Stimulated activated naive CD8-positive, alpha-beta T cell treated with anti-CD3 and anti-CD28 coated beads, Interleukin-15, Interleukin-2, amounts not matched to agents 100 ng/mL and 50 ng/mL, for 24 hours (primary cell): Measurements from ENCODE around the gene ZFP62.
"Not testable (repeated sequence)": the region's sequence is repeated elsewhere in the genome, so short reads cannot be mapped to it uniquely, and the experiment has no call there.

Experiments used
- H3K27ac Mint-ChIP-seq: one replicate; pipeline ENCODE4 v1.8.0; 2021; ENCODE audit warnings: mild to moderate bottlenecking, mixed read lengths
- H3K27me3 Mint-ChIP-seq: one replicate; pipeline ENCODE4 v1.8.0; 2021; ENCODE audit warnings: mixed read lengths
- H3K36me3 Mint-ChIP-seq: one replicate; pipeline ENCODE4 v1.8.0; 2021; ENCODE audit warnings: low read depth, mixed read lengths
- H3K4me1 Mint-ChIP-seq: one replicate; pipeline ENCODE4 v1.8.0; 2021; ENCODE audit warnings: low read depth, mixed read lengths
- H3K4me3 Mint-ChIP-seq: one replicate; pipeline ENCODE4 v1.8.0; 2021; ENCODE audit warnings: mild to moderate bottlenecking, mixed read lengths
- H3K9me3 Mint-ChIP-seq: one replicate; pipeline ENCODE4 v1.8.0; 2021; ENCODE audit warnings: mixed read lengths

The ZFP62 gene

GRCh38 chr5:180829726-180830125 lies 31.4 kb downstream of the ZFP62 start:
- peak overlapping the region; percentile 93 for H3K4me3 Mint-ChIP-seq
- H3K36me3 Mint-ChIP-seq = peaks cover 31% of the 10 kb centered on the region
- H3K27me3 Mint-ChIP-seq = no peaks in the 10 kb centered on the region
- H3K9me3 Mint-ChIP-seq = no peaks in the 10 kb centered on the region
- H3K27ac Mint-ChIP-seq = peak overlapping the region; percentile 97
- peaks cover 64% of the 10 kb centered on the region for H3K4me1 Mint-ChIP-seq

DNA sequence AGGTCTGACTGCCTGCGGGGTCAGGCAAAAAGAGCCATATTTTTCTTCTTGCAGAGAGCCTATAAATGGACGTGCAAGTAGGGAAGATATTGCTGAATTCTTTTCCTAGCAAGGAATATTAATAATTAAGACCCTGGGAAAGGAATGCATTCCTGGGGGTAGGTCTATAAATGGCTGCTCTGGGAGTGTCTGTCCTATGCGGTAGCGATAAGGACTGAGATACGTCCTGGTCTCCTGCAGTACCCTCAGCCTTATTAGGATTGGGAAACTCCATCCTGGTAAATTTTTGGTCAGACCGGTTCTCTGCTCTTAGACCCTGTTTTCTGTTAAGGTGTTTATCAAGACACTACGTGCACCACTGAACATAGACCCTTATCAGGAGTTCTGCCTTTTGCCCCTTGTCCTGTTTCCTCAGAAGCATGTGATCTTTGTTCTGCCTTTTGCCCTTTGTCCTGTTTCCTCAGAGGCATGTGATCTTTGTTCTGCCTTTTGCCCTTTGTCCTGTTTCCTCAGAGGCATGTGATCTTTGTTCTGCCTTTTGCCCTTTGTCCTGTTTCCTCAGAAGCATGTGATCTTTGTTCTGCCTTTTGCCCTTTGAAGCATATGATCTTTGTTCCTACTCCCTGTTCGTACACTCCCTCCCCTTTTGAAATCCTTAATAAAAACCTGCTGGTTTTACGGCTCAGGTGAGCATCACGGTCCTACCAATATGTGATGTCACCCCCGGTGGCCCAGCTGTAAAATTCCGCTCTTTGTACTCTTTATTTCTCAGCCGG lies 32.1 kb downstream of the ZFP62 start:
- not testable (repeated sequence) for H3K27me3 Mint-ChIP-seq, H3K9me3 Mint-ChIP-seq
- H3K36me3 Mint-ChIP-seq = peaks cover 23% of the 10 kb centered on the region
- H3K27ac Mint-ChIP-seq = peak overlapping the region; percentile 97
- peak overlapping the region; percentile 60 for H3K4me3 Mint-ChIP-seq
- peaks cover 64% of the 10 kb centered on the region for H3K4me1 Mint-ChIP-seq

- not testable (repeated sequence) for H3K9me3 Mint-ChIP-seq, H3K4me3 Mint-ChIP-seq, H3K27me3 Mint-ChIP-seq, H3K27ac Mint-ChIP-seq
- peaks cover 21% of the 10 kb centered on the region for H3K36me3 Mint-ChIP-seq
- H3K4me1 Mint-ChIP-seq = peaks cover 56% of the 10 kb centered on the region
Observed at GRCh38 chr5:180827374-180827773, 33.7 kb downstream of the ZFP62 start.

- no peaks in the 10 kb centered on the region for H3K27me3 Mint-ChIP-seq
- no peaks in the 10 kb centered on the region for H3K9me3 Mint-ChIP-seq
- H3K36me3 Mint-ChIP-seq = peaks cover 21% of the 10 kb centered on the region
- no peak overlapping the region for H3K4me3 Mint-ChIP-seq
- peak overlapping the region; percentile 58 for H3K27ac Mint-ChIP-seq
- peaks cover 60% of the 10 kb centered on the region for H3K4me1 Mint-ChIP-seq
Observed at GRCh38 chr5:180825768-180826525, 35.1 kb downstream of the ZFP62 start.

DNA sequence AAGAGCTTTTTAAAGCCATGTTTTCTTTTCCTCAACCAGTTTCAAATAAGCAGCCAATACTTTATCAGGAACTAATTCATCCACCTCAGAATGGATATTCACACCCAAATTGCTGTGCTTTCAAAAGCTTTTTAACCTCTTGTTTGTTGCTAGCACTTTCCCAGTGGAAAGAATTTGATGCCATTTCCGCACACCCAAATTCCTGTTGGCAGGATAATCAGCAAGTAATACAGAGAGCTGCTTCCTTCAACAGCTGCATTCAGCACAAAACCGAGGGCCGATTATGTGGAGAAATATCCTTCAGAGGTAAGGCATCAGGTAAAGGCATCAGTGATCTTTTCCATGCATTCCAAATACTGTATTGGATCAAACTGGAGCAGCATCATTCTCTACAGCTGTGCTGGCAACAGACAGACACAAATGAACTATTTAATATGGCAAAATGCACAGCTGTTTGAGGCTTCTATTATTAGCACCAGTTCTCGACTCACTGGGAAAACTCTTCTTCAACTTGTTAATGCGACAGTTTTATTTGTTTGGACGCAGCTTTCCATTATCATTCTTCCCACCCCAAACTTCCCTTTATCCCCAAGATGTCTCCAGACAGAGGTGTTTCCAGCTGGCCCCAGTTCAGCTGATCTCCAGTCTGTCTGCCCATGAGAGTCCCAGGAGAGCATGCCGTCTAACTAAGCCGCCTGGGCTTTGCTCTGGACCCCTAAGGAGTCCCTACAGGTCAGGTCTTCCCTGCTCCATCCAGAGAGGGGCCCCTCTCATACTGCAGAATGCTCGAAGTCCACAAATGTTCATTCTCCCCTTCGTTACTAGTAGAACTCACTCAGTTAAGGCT lies 36.2 kb downstream of the ZFP62 start:
- Mint-ChIP-seq H3K27me3 (no peaks in the 10 kb centered on the region), H3K4me3 (no peak overlapping the region), H3K27ac (no peak overlapping the region), H3K4me1 (peaks cover 57% of the 10 kb centered on the region), H3K9me3 (no peaks in the 10 kb centered on the region), H3K36me3 (peaks cover 17% of the 10 kb centered on the region)

GRCh38 chr5:180823940-180824629 lies 37.0 kb downstream of the ZFP62 start:
- no peaks in the 10 kb centered on the region for H3K9me3 Mint-ChIP-seq
- peaks cover 50% of the 10 kb centered on the region for H3K4me1 Mint-ChIP-seq
- H3K36me3 Mint-ChIP-seq = peaks cover 11% of the 10 kb centered on the region
- peak overlapping the region; percentile 32 for H3K27ac Mint-ChIP-seq
- H3K4me3 Mint-ChIP-seq = peak overlapping the region; percentile 14
- no peaks in the 10 kb centered on the region for H3K27me3 Mint-ChIP-seq

DNA sequence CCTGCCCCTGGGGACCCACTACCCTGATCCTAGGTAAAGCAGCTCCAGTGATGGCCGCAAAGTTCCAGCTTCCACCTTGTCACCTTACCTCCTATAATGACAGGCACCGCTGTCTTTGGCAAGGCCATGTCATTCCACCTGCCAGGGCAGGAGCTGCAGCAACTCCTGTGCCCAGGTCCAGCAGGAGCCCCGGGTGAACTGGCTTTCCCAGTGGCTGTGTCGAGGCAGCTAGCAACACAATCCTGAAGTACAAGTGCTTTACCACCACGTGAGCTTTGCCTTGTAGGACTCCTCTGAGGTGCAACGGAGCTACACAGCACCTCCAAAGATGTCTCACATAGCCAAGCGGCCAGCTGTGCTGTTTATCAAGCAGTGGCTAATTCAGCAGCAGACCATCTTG lies 37.7 kb downstream of the ZFP62 start:
- Mint-ChIP-seq H3K4me1 (peaks cover 53% of the 10 kb centered on the region), H3K27ac (peak overlapping the region; percentile 21), H3K27me3 (no peaks in the 10 kb centered on the region), H3K4me3 (no peak overlapping the region), H3K9me3 (no peaks in the 10 kb centered on the region), H3K36me3 (peaks cover 4% of the 10 kb centered on the region)

DNA sequence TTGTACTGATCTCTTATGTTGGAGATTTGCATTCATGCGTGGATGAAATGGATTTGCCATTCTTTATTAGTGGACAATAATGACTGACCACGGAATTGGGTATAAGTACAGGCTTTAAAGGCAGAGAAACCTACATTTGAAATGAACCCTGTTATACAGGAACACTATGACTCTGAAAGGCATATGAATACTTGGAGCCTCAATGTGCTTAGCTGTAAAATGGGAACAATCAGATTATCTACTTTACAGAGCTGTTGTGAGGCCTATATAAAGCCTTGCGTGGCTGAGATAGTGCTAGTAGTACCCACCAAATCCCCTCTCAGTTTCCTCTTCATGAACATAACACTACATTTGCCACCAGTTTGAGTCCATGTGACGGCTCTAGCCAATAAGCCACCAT lies 39.5 kb downstream of the ZFP62 start:
- H3K4me1 Mint-ChIP-seq = peaks cover 70% of the 10 kb centered on the region
- H3K36me3 Mint-ChIP-seq = no peaks in the 10 kb centered on the region

GRCh38 chr5:180820788-180821321 lies 40.2 kb downstream of the ZFP62 start:
- H3K27me3 Mint-ChIP-seq = no peaks in the 10 kb centered on the region
- H3K9me3 Mint-ChIP-seq = no peaks in the 10 kb centered on the region
- peaks cover 68% of the 10 kb centered on the region for H3K4me1 Mint-ChIP-seq
- no peak overlapping the region for H3K27ac Mint-ChIP-seq
- H3K4me3 Mint-ChIP-seq = no peak overlapping the region
- H3K36me3 Mint-ChIP-seq = no peaks in the 10 kb centered on the region

More for the DNA sequence above, 39.5 kb downstream of the ZFP62 start:
- Mint-ChIP-seq H3K27me3 (no peaks in the 10 kb centered on the region), H3K4me3 (no peak overlapping the region), H3K9me3 (no peaks in the 10 kb centered on the region), H3K27ac (no peak overlapping the region)

- Mint-ChIP-seq H3K4me1 (peaks cover 66% of the 10 kb centered on the region), H3K27ac (no peak overlapping the region), H3K9me3 (no peaks in the 10 kb centered on the region), H3K4me3 (no peak overlapping the region), H3K27me3 (no peaks in the 10 kb centered on the region), H3K36me3 (no peaks in the 10 kb centered on the region)
Observed at GRCh38 chr5:180818677-180819341, 42.3 kb downstream of the ZFP62 start.

DNA sequence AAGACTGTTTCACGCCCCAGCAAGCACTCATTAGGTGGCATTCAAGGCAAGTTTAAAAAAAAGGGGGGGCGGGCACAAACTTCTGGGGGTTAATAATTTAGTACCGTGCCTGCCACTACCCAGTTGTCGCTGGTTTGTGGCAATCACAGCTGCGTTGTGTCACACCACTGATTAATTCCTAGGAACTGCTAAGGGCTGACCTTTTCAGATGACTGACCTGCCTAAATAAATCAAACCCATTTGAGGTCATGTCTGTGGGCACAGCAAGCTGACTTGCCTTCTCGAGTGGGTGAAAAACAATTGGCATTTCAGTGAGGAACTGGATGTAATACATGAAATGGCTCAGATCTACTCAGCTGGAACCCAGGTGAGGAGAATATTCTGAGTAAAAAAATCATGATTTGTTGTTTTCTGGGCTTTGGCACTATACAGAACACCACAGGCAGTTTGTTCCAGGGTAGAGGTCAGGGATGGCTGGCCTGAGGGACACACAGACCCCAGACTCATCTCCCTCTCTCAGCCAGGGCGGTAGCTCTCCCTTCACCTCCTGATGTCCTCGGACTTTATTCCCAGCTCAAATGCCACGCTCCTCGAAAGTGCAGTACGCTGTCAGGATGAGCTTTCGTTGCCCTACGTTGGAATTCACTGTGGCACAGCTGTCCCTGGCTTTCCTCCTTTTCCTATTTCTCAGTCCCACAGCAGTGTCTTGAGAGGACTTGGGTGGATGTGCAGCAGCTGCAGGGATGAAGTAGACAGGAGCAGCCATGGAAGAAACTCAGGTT lies 43.0 kb downstream of the ZFP62 start:
- H3K4me3 Mint-ChIP-seq = peak overlapping the region; percentile 15
- no peaks in the 10 kb centered on the region for H3K36me3 Mint-ChIP-seq
- no peaks in the 10 kb centered on the region for H3K27me3 Mint-ChIP-seq
- peaks cover 69% of the 10 kb centered on the region for H3K4me1 Mint-ChIP-seq
- peak overlapping the region; percentile 27 for H3K27ac Mint-ChIP-seq
- H3K9me3 Mint-ChIP-seq = no peaks in the 10 kb centered on the region

DNA sequence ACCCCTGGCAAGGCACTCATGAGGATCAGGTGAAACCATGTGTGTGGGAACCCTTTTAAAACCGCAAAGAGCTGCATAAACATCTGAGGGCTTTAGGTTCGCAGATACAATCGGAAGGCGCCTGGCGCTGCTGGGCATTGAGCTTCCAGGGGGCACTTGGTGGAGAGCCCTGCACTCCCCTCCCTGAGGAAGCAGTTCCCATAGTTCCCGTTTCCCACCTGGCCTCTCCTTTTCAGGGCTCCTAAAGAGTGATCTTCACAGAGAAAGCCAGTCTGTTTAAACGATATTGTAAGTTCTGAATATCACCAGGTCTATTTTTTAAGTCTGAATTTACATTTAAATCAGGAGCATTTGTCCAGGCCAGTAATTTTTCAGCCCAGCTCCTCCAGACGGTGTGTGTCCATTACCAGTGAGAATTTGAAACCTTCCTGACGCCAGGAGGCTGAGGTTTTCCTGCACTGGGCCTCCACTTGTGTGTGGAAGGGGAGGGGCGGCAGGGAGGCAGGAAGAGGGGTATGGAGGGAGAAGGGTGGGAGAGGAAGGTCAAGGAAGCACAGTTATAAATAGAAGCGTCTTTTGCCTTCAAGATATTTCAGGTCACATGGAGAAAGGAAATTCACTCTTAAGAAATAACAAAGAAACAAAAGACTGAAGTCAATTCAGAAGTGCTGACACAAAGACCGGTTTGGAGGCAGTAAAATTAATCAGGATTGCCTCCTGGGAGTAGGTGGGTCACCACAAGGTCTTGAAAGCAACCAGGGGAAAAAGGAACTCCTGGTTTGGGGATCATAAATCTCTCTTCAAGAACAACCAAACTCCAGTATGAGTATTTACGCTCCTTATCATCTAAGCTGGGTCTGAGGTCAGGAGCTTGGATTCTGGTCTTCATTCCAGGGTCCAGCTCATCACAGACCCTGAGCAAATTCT lies 44.2 kb downstream of the ZFP62 start:
- Mint-ChIP-seq H3K9me3 (no peaks in the 10 kb centered on the region), H3K36me3 (no peaks in the 10 kb centered on the region), H3K27me3 (no peaks in the 10 kb centered on the region), H3K27ac (peak overlapping the region; percentile 61), H3K4me1 (peaks cover 74% of the 10 kb centered on the region), H3K4me3 (peak overlapping the region; percentile 41)
